Activated effector memory CD4-positive, alpha-beta T cell treated with anti-CD3 and anti-CD28 coated beads, Interleukin-2, amount 50 U/mL, for 16 hours (primary cell): ENCODE measurements around the gene CTRL.

Experiments
- DNase-seq: peaks from one replicate; pipeline ENCODE4 v3.0.0-alpha.2; 2020

The CTRL gene

DNA sequence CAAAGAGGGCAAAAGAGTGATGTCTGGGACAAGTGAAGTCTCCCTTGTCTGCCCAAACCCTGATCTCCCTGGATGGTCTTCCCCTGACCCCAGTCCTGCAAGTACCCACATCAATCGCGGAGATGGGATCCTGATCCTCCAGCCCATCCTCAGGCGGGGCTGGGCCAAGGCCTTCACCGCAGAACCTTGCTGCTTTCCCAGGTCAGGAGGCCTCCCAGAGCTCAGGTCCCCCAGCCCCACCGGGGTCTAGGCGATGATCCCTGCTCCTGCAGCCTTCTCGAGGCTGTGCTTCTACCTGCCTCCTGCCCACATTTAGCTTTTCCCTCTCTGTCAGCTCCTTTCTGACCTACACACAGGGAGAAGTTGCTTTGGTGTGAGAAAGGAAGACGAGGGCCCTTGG, 30.5 kb upstream of the CTRL start:
- no peak for DNase-seq

DNA sequence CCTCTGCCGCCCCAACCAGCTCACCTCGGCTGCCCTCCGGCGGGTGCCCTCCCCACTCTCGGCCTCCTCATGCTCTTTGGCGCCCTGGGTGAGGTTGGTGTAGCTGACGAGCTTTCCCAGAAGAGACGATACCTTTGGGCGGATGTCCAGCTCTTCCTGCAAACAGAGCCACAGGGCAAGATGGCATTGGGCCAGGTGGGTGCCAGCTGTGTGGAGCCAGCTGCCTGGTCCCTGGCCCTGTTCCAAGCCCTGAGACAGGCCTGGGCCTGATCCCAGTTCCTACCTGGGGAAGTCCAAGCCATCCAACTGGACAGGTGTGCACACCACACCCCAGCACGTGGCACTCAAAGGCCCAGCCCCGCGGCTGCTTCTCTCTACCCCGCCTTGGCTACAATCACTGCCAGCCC, 29.9 kb upstream of the CTRL start:
- no peak for DNase-seq

DNA sequence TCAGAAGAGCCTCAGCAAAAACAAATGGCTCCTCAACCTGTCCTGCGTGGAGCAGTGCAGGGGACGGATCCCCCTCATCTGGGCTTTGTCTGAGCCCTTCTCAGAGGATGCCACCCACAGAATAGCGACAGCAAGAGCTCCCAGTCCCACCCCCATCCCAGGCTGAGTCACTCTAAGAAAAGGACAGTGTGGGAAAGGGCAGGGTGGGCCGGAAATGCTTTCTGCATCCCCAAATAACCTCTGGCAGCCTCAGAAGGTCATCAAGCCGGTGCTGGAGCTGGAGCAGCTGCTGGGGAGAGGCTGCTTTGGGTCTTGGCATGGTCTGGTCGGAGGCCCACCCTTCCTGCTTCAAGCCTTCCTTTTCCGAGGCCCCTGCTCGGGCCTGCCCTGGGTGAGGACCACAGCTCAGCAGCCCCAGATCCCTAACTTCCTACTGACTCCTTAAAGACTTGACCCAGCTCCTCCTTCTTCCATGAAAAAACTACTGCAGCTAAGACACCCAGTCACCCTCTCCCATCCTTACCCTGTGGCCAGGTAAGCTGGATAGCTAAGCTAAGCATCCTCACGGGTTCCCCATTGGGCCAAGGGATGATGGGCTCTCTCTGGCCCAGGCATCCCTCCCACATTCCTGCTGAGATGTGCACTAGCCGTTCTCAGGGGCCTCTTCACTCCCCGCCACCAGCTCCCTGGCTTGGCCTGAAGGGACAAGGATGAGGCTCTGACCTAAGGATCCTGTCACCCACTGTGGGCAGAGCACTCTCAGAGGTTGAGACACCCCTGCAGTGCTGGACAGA, 28.1 kb upstream of the CTRL start:
- no peak for DNase-seq

DNA sequence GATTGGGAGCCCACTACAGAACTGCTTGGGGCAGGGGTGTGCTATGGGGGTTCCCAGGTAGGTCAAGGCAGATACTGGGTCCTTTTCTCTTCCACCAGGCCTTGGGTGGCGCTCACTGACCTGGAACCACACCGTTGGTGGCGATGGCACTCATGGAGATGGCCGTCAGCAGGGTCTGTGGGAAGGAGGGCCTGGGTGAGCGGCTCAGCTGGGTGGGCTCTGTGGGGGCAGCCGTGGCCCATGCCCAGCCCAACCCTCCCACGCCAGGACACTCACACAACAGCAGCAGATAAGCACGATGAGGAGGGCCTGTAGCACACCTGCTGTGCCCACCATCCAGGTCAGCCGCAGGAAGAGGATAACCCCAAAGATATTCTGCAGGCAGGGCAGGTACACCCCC, 26.0 kb upstream of the CTRL start:
- no peak for DNase-seq

DNA sequence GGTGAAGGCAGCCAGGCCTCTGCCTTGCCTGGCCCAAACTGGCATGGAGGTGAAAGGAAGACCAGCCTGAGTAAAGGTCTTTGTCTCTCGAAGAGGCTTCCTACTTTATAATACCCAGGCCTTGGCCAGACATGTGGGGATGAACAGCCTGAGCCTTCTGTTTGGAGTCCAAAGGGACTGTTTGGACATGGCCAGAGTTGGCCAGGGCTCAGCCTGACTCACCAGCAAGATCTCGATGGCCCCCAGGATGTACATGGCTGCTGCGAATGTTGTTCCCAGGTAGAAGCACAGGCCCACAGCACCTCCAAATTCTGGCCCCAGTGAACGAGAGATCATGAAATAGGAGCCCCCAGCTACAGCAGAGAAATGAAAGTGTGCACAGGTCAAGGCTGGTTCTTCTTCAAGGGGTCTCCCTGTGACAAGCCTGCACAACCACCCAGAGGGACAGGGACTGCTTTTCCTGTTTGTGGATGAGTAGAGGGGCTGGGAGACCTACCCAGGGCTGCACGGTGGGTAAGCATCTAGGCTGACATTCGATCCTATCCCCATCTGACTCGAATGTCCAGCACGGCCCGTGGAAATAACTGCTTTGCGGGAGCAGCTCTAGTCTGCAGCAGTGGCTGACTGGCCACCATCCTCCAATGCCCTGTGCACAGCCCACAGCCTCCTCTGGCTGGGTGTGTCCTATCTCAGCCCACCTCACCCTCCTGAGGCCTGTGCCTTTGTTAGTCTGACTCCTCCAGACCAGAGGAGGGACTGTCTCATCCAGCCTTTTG, 22.9 kb upstream of the CTRL start:
- no peak for DNase-seq

DNA sequence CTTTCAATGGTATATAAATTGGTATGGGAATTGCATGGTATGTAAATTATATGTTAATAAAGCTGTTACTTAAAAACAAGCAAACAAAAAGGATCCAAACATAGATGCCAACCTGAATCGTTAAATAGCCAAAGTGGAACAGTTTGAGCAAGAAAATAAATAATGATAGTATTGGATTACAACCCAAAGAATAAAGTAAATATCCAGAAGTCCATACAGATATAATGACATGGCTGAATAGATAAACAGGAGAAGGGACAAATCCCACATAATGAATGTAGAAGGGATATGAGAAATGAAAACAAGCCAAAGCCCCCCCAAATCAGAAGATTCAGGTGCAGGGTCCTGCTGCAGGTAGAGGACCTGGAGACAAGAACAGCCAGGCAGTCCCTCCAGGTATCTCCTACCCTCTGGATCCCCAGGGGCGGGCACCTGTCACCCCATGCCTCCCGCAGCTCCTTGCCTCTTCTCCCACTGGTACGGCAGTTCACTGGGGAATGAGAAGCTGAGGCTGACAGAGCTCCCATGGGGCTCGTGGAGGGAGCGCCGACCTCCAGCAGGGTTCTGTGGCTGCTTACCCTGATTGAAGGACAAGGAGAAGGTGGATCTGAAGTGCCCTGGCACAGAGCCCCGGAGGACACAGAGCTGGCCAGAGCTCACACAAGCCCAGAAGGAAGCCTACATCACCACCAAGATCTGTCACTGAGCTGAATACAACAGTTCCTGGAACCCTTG, 22.1 kb upstream of the CTRL start:
- no peak for DNase-seq

DNA sequence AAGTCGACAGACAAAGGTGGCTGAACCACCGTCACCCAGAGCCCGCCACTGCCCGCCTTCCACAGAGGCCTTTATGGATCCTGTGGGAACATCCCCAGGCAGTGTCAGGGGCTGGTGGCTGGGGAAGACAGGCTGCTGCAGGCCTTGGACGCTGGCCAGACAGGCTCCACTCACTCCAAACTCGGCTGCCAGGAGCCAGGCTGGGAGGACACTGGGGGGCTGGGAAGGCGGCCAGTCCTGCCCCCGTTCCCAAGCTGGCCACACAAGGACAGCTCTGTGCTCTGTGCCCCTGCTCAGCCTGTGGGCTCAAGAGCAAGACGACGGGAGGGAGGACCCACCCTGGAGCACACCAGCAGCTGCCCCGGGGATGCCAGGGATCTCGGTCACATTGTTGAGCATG, 19.8 kb upstream of the CTRL start:
- DNase-seq, result no peak

DNA sequence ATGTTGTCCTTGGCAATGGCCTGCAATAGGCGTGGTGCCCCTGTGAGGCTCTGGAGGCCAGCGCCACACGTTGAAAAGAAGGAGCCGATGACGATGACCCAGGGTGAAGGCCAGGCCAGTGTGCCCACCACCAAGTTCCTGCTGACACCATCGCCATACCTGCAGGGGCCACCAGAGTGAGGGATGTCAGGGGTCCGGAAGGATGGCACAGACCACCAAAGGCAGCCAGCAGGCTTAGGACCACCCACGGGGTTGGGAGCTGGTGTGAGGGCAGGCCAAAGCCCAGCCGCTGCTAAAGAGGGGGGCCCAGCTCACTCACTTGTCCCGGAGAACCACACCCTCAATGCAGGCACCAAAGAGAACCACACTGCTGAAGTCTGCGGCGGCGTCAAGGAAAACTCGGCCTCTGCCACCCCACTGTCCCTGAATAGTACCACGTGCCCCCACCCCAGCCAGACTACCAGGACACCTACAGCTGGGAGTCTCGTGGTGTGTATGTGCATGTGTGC, 18.7 kb upstream of the CTRL start:
- no peak for DNase-seq

DNA sequence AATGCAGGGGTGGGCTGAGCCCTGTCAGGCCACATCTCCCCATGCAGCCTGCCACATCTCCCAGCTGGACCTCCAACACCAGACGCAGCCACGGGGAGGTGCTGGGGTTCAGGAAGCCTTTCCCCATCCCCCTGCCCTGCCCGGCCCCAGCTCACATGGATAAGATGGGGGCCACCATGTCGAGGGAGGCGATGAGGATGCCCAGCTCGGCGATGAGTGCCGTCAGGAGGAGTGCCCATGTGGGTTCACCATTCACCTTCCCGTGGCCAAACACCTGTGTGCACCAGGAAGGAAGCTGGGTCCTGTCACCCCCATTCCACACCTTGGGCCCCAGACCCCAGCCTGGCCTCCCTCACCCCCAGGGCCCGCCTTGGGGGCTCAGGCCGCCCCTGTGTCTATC, 18.0 kb upstream of the CTRL start:
- no peak for DNase-seq

DNA sequence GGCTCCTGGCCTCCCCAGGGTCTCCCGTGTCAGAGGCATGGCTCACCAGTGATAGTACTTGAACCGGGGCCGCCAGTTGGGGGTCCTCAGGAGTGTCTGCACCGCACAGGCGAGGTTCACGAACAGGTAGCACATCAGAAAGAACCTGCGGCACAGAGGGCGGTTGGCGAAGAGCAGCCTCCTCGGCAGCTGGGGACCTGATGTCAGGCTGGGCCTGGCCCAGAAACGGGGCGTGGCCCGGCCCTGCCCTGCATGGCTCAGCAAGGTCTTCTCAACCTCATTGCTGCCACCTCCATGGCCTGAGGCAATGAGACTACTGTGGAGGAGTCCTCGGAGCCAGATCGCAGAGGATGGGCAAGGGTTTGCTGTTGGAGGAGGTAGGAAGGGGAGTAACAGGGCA, 16.4 kb upstream of the CTRL start:
- DNase-seq, result no peak

DNA sequence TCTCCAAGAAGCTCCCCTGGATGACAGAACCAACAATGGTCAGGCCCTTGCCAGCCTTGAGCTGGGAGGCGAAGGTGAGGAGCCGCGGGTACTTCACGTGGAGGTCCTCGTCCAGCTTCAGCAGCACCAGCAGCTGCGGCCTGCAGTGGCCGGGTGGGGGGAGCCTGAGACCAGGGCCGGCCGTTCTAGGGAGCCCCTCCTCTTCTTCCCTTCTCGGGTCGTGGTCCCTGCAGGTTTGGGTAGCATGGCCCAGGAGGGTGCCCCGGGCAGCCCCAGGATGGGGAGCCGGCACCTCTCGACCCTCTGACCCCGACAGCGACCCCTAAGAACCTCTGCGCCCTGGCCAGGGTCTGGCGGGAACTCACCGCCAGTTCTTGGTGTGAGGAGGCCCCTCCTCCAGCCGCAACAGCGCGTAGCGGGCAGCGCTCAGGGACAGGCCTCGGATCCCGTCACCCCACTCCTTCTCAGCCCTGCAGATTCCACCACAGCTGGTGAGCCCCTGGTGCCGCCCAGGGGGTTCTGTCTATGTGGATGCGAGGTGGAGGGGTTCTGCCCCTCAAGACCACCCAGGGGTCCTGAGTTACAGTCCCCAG, 15.4 kb upstream of the CTRL start:
- DNase-seq, result no peak

DNA sequence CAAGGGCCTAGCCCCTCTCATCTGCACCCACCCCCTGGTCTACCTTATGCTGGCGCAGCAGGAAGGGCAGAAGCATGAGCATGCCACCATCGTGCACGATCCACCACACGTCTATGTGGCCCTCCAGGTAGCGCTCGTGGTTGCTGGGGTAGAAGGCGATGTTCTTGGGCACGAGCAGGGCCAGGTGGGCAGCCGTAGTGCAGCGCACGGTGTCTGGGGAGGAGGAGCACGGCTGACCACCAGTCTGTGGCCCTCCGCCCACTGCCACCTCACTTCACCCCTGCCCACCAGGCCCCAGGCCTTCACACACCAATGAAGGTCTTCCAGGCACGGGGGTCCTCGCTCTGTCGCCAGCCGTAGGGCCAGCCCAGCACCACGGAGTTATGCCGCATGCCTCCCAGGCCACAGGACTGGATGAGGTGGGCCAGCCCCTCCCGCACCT, 14.5 kb upstream of the CTRL start:
- DNase-seq, result no peak

DNA sequence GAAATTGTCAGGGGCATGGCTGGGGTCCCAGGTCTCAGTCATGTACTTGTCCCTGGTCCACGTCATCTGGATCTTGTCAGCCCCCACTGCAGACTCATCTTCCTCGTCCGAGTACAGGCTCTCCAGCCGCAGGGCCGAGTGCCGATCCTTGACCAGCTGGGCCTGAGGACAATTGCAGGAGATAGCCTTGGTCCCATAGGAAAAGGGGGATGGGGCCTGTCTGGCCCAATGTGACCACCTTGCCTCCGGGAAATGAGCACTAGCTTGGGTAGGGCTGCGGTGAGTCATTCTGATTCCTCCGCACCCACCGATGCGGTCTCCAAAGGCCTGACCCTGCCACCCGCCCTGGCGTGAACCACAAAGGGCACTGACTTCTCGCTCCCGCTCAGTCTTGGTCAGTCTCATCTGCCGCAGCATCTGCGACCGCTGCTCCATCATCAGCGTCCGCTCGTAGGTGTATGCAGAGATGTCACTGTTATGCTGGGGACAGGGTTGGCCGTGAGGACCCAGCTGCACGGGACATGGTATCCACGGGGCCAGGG, 13.8 kb upstream of the CTRL start:
- DNase-seq, result no peak

DNA sequence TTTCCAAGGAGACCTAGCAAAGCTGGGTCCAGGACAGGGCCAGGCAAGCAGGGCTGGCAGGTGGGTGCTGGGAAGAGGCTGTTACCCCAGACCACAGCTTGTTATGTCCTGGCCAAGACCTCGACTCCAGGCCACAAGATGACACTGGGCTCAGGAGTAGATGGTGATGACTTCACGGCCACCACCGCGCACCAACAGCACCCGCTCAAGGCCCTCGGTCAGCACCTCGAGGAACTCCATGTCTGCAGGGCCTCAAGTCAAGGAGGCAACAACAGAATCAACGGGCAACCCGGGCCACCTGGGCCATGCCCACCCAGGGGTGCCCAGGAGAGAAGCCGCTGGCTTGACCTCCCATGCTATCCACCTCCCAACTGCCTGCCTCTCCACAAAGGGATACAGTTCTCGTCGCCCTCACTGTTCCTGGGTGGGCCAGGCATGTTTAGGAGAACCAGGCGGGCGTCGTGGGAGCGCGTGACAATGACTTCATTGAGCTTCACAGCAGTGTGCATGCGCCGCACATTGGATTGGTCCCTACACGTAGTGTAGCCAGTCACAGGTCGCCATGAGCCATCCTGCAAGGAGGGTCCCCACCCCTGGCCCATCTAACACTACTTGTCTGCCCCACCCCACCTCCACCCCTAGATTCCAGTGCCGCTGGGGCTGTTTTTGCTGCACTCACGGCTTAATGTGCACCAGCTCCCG, 13.2 kb upstream of the CTRL start:
- DNase-seq, result no peak

DNA sequence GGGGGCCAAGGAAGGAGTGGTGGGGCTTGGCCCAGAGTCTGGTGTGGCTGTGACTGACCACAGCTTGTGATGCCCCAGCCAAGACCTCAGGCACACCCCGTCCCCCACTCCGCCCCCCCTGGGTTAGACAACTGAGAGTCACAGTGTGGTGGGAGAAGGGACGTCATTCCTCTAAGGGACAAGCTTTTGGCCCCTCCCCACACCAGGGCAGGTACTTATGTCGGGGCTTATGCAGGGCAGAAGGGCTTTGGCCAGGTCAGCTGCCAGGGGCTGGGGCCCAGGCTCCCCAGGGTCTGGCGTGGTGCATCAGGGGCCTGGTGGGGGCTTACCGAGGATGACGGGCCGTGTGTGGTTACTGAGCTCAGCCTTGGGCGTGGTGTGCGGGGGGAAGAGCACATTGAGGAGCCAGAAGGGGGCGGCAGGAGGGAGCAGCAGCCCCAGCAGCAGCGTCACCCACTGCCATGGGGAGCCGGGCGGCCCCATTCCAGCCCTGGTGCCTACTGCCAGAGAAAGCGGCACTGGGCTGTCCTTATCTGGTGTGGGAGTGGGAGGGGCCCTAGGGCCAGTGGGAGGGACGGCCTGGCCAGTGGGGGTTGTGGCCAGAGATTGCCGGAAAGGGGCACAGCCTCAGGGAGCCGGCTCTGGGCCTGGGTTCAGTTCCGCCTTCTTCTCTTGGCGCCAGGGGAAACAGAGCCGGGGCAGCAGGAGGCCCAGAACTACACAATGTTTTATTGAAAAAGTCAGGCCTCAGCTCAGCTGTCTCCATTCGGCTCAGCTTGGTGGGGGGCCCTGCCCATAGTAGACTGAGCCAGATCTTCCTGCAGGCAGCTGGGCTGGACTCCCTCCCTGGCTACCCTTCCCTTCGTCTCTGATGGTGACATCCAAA, 12.2 kb upstream of the CTRL start, which contains the start of gene LCAT:
Gene LCAT, minus strand, starts transcription at position 502 of the 886 bp plus-strand sequence. Its CDS starts 19 bp downstream, at position 483.
- DNase-seq, result no peak

DNA sequence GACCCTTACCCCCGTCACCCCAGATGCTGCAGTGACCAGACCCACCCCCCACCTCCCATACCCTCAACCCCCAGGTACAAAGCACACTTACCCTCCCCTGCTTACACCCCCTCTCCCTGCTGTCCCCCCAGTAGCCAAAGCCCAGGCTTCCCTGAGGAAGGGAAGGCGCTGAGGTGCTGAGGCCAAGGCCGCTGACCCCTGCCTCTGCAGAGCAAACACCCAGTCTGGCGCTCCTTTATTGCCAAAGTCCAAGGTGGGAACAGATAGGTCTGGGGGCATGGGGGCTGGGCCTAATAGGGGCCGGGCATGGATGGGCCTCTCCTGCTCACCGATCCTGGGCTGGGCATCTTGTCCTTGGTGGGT, 11.6 kb upstream of the CTRL start:
- no peak for DNase-seq

DNA sequence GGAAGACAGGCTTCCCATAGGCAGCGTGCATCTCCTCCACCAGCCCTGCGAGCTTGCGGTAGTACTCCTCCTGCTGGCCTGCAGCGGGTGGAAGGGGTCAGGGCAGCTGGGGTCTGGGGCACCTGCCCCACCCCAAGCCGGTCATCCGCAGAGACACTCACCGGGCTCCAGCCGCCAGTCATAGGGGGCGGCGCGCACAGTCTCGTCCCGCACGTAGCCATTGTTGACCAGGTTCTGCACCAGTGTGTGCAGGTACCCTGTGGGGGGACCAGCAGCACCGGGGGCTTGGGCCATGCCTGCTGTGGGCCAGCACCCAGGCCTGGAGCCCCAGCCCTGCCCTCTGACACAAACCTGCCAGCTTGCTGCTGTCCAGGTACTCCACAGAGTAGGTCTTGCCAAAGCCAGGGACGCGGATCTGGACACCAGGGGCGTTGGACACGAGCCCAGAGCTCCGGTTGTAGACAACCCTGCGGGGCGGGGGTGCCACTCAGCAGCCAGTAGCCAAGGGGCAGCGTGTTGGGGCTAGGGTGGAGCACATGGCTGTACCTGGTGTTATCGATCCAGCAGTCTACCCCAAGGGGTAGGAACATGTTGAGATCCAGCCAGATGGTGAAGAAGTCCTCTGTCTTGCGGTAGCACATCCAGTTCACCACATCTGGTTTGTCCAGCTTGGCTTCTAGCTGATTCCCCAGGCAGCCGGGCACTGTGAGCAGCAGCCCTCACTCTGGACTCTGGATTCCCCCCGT, 11.0 kb upstream of the CTRL start:
- no peak for DNase-seq

DNA sequence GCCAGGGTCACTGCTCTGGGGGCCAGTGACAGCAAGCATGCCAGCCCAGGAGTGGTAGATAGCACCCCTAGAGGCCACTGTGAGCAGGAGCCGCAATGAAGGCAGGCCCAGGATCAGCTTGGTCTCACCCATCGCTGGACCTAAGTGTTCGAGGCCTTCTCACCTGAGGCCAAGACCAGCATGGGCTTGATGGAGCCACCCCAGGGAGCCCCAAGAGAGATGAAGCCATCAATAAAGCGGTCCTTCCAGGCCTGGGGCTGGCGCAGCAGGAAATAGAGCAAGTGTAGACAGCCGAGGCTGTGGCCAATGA, 10.5 kb upstream of the CTRL start:
- peak; percentile 74 for DNase-seq

DNA sequence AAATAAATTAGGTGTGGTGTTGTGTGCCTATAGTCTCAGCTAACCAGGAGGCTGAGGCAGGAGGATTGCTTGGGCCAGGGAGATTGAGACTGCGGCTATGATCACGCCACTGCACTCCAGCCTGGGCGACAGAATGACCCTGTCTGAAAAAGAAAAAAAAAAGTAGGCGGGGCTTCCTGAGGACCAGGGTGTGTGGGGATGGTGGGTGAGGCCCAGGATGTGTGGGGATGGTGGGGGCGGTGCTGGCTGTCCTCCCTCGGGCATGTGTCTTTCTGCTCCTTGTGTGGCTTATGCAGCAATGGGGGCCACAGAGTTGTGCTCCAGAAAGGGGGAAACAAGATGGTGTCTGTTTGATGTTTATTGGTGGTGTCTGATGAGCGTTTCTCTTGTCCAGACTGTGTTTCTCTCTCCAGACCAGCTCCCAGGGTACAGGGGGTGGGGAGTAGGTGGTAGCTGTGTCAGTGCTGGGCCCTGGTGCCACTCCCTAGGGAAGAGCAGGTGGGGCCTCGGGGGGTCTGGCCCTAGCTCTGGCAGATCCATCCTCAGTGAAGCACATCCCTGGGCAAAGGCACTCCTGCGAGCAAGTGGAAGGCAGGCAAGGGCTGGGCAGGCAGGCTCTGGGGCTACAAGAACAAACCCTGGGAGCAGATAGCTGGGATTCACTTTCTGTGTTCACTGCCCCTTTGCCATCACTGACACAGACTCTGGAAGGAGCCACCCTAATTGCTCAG, 10.0 kb upstream of the CTRL start:
- DNase-seq, result no peak
